Ishikawa (cell line): ENCODE data around the gene GHRL.

Experiments
- EGR1 ChIP-seq: IDR thresholded peaks from 2 replicates; pipeline ENCODE4 v1.6.1; 2012
- MAX ChIP-seq: IDR thresholded peaks from 2 replicates; pipeline ENCODE4 v1.6.1; 2012
- RAD21 ChIP-seq: IDR thresholded peaks from 2 replicates; pipeline ENCODE4 v1.6.1; 2012; ENCODE audit warnings: low read depth
- REST ChIP-seq: IDR thresholded peaks from 2 replicates; pipeline ENCODE4 v1.6.1; 2012; ENCODE audit warnings: low read depth, mild to moderate bottlenecking
- TAF1 ChIP-seq: IDR thresholded peaks from 2 replicates; pipeline ENCODE4 v1.6.1; 2012; ENCODE audit warnings: low read depth, mild to moderate bottlenecking
- YY1 ChIP-seq: IDR thresholded peaks from 2 replicates; pipeline ENCODE4 v1.6.1; 2012; ENCODE audit warnings: low read depth

- TF ChIP-seq RAD21 (no peak), YY1 (no peak), EGR1 (no peak), TAF1 (no peak), REST (no peak), MAX (no peak)
Observed at GRCh38 chr3:10260211-10260701, 32.5 kb downstream of the GHRL start.
